A673 (cell line): ENCODE results near the gene HDAC10. TPM values are rescaled to one million over a fixed set of nuclear protein-coding genes. Genes with fewer than 3 reads are reported as not detected.

Experiments
- BruUV-seq: library from RNA; stranded (reverse); fragments of 400-500 nt; replicated peaks from 2 replicates; lab custom pipeline; 2021; lab: Mats Ljungman, UMichigan
- CTCF ChIA-PET: fragments of 300-600 bp; sonication (Branson Sonifier 250); formaldehyde crosslinking; loops from one replicate; lab custom pipeline; 2022; ENCODE audit warnings: antibody characterized with exemption; lab: Charles Lee
- POLR2A ChIA-PET: fragments of 300-600 bp; sonication (Branson Sonifier 250); formaldehyde crosslinking; loops from one replicate; lab custom pipeline; 2022; ENCODE audit warnings: antibody characterized with exemption; ENCODE audit not compliant: low non-redundant PET; lab: Charles Lee
- DNase-seq: peaks from one replicate; pipeline ENCODE4 v3.0.0-alpha.2; 2015; ENCODE audit warnings: low spot score
- H3K27ac ChIP-seq: fragments of 200-600 bp; sonication (generic); 2 replicates; pipeline ENCODE4 v1.5.1; 2016; ENCODE audit warnings: mixed run types, low read depth, mild to moderate bottlenecking, mixed read lengths, antibody characterized with exemption, low read length; ENCODE audit not compliant: poor library complexity, severe bottlenecking
- H3K27me3 ChIP-seq: fragments of 200-600 bp; sonication (generic); replicated peaks from 2 replicates; pipeline ENCODE4 v1.6.1; 2017; ENCODE audit warnings: mixed run types, low read depth, mild to moderate bottlenecking, mixed read lengths, antibody characterized with exemption, low read length; ENCODE audit not compliant: insufficient read depth, poor library complexity
- H3K36me3 ChIP-seq: fragments of 200-600 bp; sonication (generic); 2 replicates; pipeline ENCODE4 v1.6.1; 2016; ENCODE audit warnings: mixed run types, mild to moderate bottlenecking, mixed read lengths, antibody characterized with exemption, low read length; ENCODE audit not compliant: insufficient read depth, poor library complexity, severe bottlenecking
- H3K4me1 ChIP-seq: fragments of 200-600 bp; sonication (generic); 2 replicates; pipeline ENCODE4 v1.6.1; 2017; ENCODE audit warnings: mixed run types, mild to moderate bottlenecking, mixed read lengths, antibody characterized with exemption, low read length; ENCODE audit not compliant: insufficient read depth, poor library complexity, severe bottlenecking
- H3K4me3 ChIP-seq: fragments of 200-600 bp; sonication (generic); 2 replicates; pipeline ENCODE4 v1.5.1; 2016; ENCODE audit warnings: low read depth, mixed run types, mild to moderate bottlenecking, mixed read lengths, low read length; ENCODE audit not compliant: poor library complexity, severe bottlenecking
- H3K9me3 ChIP-seq: fragments of 200-600 bp; sonication (generic); 2 replicates; pipeline ENCODE4 v1.6.1; 2016; ENCODE audit warnings: mixed run types, low read depth, mild to moderate bottlenecking, mixed read lengths, antibody characterized with exemption, low read length; ENCODE audit not compliant: poor library complexity, severe bottlenecking
- EZH2 ChIP-seq: fragments of 200-600 bp; sonication (generic); IDR thresholded peaks from 2 replicates; pipeline ENCODE4 v1.6.1; 2017; ENCODE audit warnings: borderline replicate concordance, low read depth, mild to moderate bottlenecking, mixed read lengths, antibody characterized with exemption, low read length; ENCODE audit not compliant: poor library complexity, severe bottlenecking
- intact Hi-C: fragments of 100-400 bp; cut with micrococcal nuclease; formaldehyde crosslinking; loops from one replicate; pipeline ENCODE4 v1.10.0; 2022; ENCODE audit not compliant: unreplicated experiment
- total RNA-seq: library from RNA; stranded (reverse); gene quantifications from 2 replicates; pipeline ENCODE4 v1.2.3, GENCODE V29; 2021
- TF ChIP-seq, protein P1 (sequence below): fragments of 300-800, 200-600 bp; sonication (generic); conservative IDR thresholded peaks from 2 replicates; pipeline ENCODE4 v1.5.1; 2017; ENCODE audit warnings: low read depth, mild to moderate bottlenecking, antibody characterized with exemption, low read length, moderate library complexity, mixed read lengths

Gene HDAC10
- total RNA-seq, 1 experiment from 2014 or later = 38.6 TPM

- CTCF ChIA-PET = no interaction called here
- no peaks in the 10 kb centered on the region for H3K27me3 ChIP-seq
- H3K4me1 ChIP-seq = peaks cover 14% of the 10 kb centered on the region
- H3K9me3 ChIP-seq = no peaks in the 10 kb centered on the region
- DNase-seq = no peak
- no peak overlapping the region for H3K4me3 ChIP-seq
- no TSS peak for BruUV-seq
- H3K36me3 ChIP-seq = peaks cover 68% of the 10 kb centered on the region
- intact Hi-C loops = no loop called here
- no peak overlapping the region for H3K27ac ChIP-seq
- no peak for TF ChIP-seq EZH2
- TF ChIP-seq, protein P1, sequence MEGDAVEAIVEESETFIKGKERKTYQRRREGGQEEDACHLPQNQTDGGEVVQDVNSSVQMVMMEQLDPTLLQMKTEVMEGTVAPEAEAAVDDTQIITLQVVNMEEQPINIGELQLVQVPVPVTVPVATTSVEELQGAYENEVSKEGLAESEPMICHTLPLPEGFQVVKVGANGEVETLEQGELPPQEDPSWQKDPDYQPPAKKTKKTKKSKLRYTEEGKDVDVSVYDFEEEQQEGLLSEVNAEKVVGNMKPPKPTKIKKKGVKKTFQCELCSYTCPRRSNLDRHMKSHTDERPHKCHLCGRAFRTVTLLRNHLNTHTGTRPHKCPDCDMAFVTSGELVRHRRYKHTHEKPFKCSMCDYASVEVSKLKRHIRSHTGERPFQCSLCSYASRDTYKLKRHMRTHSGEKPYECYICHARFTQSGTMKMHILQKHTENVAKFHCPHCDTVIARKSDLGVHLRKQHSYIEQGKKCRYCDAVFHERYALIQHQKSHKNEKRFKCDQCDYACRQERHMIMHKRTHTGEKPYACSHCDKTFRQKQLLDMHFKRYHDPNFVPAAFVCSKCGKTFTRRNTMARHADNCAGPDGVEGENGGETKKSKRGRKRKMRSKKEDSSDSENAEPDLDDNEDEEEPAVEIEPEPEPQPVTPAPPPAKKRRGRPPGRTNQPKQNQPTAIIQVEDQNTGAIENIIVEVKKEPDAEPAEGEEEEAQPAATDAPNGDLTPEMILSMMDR = no peak
- POLR2A ChIA-PET = interaction anchor here (0.7 kb wide), 1 partner anchor 167 kb away, joined by 4 read pairs; no protein-coding TSS in a partner anchor
Measured at GRCh38 chr22:50215297-50216054, 35.6 kb downstream of the HDAC10 start.

- no peaks in the 10 kb centered on the region for H3K27me3 ChIP-seq
- TF ChIP-seq, protein P1 = no peak
- TF ChIP-seq EZH2 = no peak
- CTCF ChIA-PET = no interaction called here
- POLR2A ChIA-PET = no interaction called here
- intact Hi-C loops = no loop called here
- no peak overlapping the region for H3K4me3 ChIP-seq
- no peaks in the 10 kb centered on the region for H3K4me1 ChIP-seq
- BruUV-seq = no TSS peak
- peaks cover 56% of the 10 kb centered on the region for H3K36me3 ChIP-seq
- DNase-seq = no peak
- H3K27ac ChIP-seq = no peak overlapping the region
- H3K9me3 ChIP-seq = no peaks in the 10 kb centered on the region
Measured at GRCh38 chr22:50213263-50213662, 37.8 kb downstream of the HDAC10 start.

DNA sequence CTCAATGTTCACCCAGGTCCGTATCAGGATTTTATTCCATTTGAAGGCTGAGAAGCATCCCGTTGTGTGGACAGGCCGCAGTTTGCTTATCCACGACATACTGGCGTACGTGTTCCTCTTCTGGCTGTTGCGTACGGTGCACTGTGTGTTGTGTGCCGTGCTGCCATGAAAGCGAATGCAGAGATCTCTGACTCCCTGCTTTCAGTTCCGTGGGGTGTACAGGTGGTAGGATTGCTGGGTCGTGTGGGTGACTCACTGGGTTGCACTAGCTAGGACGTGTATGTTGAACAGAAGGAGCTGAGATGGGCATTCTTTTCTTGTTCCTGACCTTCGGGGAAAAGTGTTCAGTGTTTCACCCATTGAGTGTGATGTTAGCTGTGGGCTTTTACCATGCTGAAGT is 39.9 kb downstream of the HDAC10 start:
- ChIA-PET CTCF (no interaction called here), POLR2A (no interaction called here)
- no TSS peak for BruUV-seq
- no peak for TF ChIP-seq EZH2
- TF ChIP-seq, protein P1 = no peak
- Histone ChIP-seq H3K4me3 (no peak overlapping the region), H3K27ac (no peak overlapping the region), H3K9me3 (no peaks in the 10 kb centered on the region), H3K36me3 (peaks cover 45% of the 10 kb centered on the region), H3K4me1 (no peaks in the 10 kb centered on the region), H3K27me3 (no peaks in the 10 kb centered on the region)
- intact Hi-C loops = no loop called here
- DNase-seq = no peak
